GM19324 (cell line): Measurements from ENCODE around the gene ZNF614.
"Not testable (repeated sequence)": the region's sequence is repeated elsewhere in the genome, so short reads cannot be mapped to it uniquely, and the experiment has no call there.

Experiments used
- ATAC-seq: cut with Tn5 transposase; IDR thresholded peaks from one replicate; pipeline ENCODE4 v1.9.1; 2021; ENCODE audit warnings: mild to moderate bottlenecking, moderate library complexity; ENCODE audit not compliant: unreplicated experiment, low FRiP score

Gene ZNF614

GRCh38 chr19:52028027-52028779 is at the start of gene ZNF614:
Gene ZNF614 (minus strand): TSS chr19:52028379. CDS start chr19:52025745, 2,634 bp downstream.
- peak; percentile 92 for ATAC-seq

- no peak for ATAC-seq
These were observed 42.3 kb upstream of the ZNF614 start for GRCh38 chr19:52070496-52070895.

GRCh38 chr19:52069653-52070052 is 41.5 kb upstream of the ZNF614 start:
- ATAC-seq, result no peak

GRCh38 chr19:52066258-52066863 is 38.2 kb upstream of the ZNF614 start:
- no peak for ATAC-seq

- no peak for ATAC-seq
These were observed 37.2 kb upstream of the ZNF614 start for GRCh38 chr19:52065399-52065798.

DNA sequence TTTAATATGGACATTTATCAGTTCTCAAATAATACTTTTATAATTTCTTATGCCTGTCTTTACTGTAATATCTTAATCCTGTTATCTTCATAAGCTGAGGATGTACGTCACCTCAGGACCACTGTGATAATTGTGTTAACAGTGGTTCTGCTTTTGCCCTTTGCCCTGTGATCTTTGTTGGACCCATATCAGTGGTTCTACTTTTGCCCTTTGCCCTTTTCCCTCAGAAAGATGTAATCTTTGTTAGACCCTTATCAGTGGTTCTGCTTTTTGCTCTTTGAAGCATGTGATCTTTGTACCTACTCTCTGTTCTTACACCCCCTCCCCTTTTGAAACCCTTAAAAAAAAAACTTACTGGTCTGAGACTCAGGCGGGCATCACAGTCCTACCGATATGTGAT is 28.3 kb upstream of the ZNF614 start:
- ATAC-seq, result not testable (repeated sequence)

DNA sequence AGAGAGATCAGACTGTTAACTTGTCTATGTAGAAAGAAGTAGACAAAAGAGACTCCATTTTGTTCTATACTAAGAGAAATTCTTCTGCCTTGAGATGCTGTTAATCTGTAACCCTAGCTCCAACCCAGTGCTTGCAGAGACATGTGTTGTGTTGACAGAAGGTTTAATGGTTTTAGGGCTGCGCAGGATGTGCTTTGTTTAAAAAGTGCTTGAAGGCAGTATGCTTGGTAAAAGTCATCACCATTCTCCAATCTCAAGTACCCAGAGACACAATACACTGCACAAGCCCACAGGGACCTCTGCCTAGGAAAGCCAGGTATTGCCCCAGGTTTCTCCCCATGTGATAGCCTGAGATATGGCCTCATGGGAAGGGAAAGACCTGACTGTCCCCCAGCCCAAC is 23.6 kb upstream of the ZNF614 start:
- ATAC-seq, result not testable (repeated sequence)

- ATAC-seq, result peak; percentile 92
These were observed 20.6 kb upstream of the ZNF614 start, which contains the start of gene ZNF432 for GRCh38 chr19:52048555-52049501. Gene ZNF432 (minus strand): TSS chr19:52048838. CDS start chr19:52046868, 1,970 bp downstream.

GRCh38 chr19:52039169-52039568 is 11.0 kb upstream of the ZNF614 start:
- no peak for ATAC-seq

- ATAC-seq, result no peak
These were observed 6.0 kb upstream of the ZNF614 start for GRCh38 chr19:52034051-52034728.

- peak; percentile 28 for ATAC-seq
These were observed 573 bp upstream of the ZNF614 start for GRCh38 chr19:52028780-52029123.

GRCh38 chr19:52026255-52026990 is 1.8 kb downstream of the ZNF614 start:
- ATAC-seq, result not testable (repeated sequence)

DNA sequence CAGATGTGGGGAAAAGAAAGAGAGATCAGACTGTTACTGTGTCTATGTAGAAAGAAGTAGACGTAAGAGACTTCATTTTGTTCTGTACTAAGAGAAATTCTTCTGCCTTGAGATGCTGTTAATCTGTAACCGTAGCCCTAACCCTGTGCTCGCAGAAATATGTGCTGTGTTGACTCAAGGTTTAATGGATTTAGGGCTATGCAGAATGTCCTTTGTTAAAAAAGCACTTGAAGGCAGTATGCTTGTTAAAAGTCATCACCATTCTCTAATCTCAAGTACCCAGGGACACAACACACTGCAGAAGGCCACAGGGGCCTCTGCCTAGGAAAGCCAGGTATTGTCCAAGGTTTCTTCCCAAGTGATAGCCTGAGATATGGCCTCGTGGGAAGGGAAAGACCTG is 3.7 kb downstream of the ZNF614 start:
- not testable (repeated sequence) for ATAC-seq

DNA sequence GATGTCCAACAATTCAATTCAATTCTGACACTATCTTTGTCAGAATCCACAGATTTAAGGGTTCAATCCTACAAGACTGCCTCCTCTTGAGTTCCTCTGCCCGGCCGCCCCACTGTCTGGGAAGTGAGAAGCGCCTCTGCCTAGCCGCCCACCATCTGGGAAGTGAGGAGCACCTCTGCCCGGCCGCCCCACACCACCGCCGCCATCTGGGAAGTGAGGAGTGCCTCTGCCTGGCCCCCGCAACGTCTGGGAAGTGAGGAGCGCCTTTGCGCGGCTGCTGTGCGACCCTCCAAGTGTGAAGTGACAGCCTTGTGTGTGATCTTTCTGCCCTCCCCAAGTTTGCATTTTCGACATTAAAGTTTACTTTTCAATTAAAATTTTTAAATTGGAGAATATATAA is 6.0 kb downstream of the ZNF614 start:
- ATAC-seq, result no peak

GRCh38 chr19:52020506-52020905 is 7.7 kb downstream of the ZNF614 start:
- ATAC-seq, result no peak

- no peak for ATAC-seq
These were observed 17.5 kb downstream of the ZNF614 start for GRCh38 chr19:52010674-52011073.

DNA sequence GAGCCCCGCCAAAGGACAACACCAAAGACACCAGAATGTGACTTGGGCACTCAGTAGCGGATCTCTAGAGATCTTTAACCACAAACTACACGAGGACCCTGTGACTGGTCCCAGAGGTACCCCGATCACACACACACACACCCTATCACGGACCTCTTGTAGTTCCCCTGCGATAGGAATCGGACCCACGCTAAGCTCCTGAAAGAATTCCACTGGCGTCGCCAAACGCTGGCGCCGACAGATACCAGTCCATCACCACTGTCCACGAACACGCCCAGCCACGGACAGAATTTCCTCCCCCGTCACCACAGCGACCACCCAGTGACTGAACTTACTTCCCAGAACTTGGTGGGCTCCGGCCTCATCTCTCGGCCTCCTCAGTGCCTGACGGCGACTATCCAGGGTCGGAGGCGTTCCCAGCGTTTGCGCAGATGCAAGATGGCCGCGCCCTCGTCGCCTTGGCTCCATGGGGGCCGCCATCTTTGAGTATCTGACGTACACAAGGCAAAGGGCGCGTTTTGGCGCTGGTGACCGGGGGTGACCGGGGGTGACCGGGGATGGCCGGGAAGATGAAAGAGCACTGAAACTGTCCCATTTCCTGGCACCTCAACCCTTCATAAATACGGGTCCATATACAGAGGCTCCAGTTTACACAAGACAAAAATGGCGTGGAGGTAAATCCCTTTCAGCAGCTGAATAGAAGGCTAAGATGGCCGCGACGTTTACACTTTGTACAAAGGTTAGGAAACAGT is 20.2 kb downstream of the ZNF614 start, which contains the start of gene ZNF615:
TSS of gene ZNF615 (minus strand) at position 406 of the 752 bp plus-strand sequence. CDS start 4,500 bp downstream, outside the sequence.
- ATAC-seq, result peak; percentile 93

- no peak for ATAC-seq
These were observed 20.8 kb downstream of the ZNF614 start for GRCh38 chr19:52007451-52007805.

DNA sequence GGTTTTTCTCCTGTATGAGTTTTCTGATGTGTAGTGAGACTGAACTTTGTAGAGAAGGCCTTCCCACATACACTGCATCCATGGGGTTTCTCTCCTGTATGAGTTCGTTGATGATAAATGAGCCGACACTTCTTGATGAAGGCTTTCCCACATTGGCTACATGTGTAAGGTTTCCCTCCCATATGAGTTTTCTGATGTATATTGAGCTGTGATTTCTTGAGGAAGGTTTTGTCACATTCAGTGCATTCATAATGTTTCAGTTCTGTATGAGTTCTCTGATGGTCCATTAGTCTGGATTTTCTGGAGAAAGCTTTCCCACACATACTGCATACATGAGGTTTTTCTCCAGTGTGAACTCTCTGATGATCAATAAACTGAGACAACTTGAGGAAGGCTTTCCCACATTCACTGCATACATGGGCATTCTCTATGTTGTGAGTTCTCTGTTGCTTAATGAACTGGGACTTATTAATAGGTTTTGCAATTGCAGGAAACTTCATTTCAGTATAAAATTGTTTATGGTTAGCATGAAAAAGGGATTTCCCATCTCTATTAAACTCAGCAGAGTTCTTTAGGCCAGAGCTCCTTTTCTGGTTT is 34.0 kb downstream of the ZNF614 start:
- ATAC-seq, result no peak
